OCI-LY3 (cell line): ENCODE results near the gene EIF4A3.

Experiments used
- CTCF ChIP-seq: fragments of 200-600, 300-600 bp; sonication (generic); IDR thresholded peaks from 2 replicates; pipeline ENCODE4 v1.5.1; 2014; ENCODE audit warnings: antibody characterized with exemption, low read length, low read depth
- EZH2phosphoT487 ChIP-seq: fragments of 200-600 bp; shearing (Covaris generic); IDR thresholded peaks from 2 replicates; pipeline ENCODE4 v1.6.1; 2018; ENCODE audit warnings: antibody characterized with exemption, mixed run types, low read depth

DNA sequence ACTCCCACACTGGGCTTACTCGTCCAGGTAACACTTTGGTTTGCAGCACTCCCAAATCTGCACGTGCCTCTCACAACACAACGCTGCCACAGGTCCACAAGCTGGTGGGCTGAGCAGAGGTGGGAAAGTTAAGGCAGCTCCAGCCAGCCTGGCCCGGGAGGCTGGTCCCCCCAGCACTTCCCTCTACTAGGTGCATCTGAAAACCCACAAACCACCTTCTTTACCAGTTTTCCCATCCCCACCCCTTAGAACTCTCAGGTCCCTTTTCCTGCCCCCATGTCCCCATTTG, 46.9 kb downstream of the EIF4A3 start:
- no peak for TF ChIP-seq CTCF
- TF ChIP-seq EZH2phosphoT487 = no peak
